Muscle of back (tissue), 10 donors: ENCODE measurements around the gene CPT1B. TPM values are rescaled to one million over a fixed set of nuclear protein-coding genes. Genes with fewer than 3 reads are reported as not detected.

Source experiments
- polyA plus RNA-seq, 10 donors: library from polyadenylated mRNA; unstranded; fragments of 120-200 nt; gene quantifications; one replicate each; pipeline ENCODE4 v1.2.1, GENCODE V29; 2013; ENCODE audit not compliant: insufficient read length in 10 of 10

CPT1B gene
- polyA plus RNA-seq, 10 donors: 22.3 to 73.5 (median 49.0) TPM

Other genes starting within 250 kb of the CPT1B start
- gene PPP6R2, start 235.1 kb downstream of the CPT1B start, polyA plus RNA-seq: 10 to 100 TPM; 24.6 to 37.0 (median 31.5) TPM
- gene SBF1, start 103.4 kb downstream of the CPT1B start, polyA plus RNA-seq: 10 to 100 TPM; 29.7 to 43.8 (median 37.9) TPM
- gene ADM2, start 96.9 kb downstream of the CPT1B start, polyA plus RNA-seq: under 1 TPM; 0.25 to 0.63 (median 0.39) TPM
- gene MIOX, start 91.6 kb downstream of the CPT1B start, polyA plus RNA-seq: under 1 TPM in 1 of 10 donors, not detected in 9; 0.14 TPM
- 10 to 100 TPM; 25.8 to 49.4 (median 38.2) TPM for gene LMF2, start 70.7 kb downstream of the CPT1B start, polyA plus RNA-seq
- 10 to 100 TPM; 24.5 to 39.8 (median 32.0) TPM for gene NCAPH2, start 70.2 kb downstream of the CPT1B start, polyA plus RNA-seq
- gene SCO2, start 52.8 kb downstream of the CPT1B start, polyA plus RNA-seq: 1 to 10 TPM in 8 of 10 donors, not detected in 2; 1.3 to 5.0 (median 3.2) TPM
- 1 to 10 TPM; 2.6 to 5.5 (median 3.6) TPM for gene TYMP, start 48.4 kb downstream of the CPT1B start, polyA plus RNA-seq
- under 1 TPM in 2 of 10 donors, not detected in 8; 0.18 to 0.19 TPM for gene KLHDC7B, start 32.5 kb downstream of the CPT1B start, polyA plus RNA-seq
- not detected for gene SYCE3, start 15.5 kb downstream of the CPT1B start, polyA plus RNA-seq
- gene CHKB, start 4.4 kb upstream of the CPT1B start, polyA plus RNA-seq: 10 to 100 TPM; 35.5 to 68.7 (median 46.4) TPM
- gene MAPK8IP2, start 22.4 kb upstream of the CPT1B start, polyA plus RNA-seq: under 1 TPM; 0.24 to 0.70 (median 0.44) TPM
- gene ARSA, start 49.7 kb upstream of the CPT1B start, polyA plus RNA-seq: 10 to 100 TPM; 11.5 to 20.4 (median 15.0) TPM
- 10 to 100 TPM; 12.5 to 24.5 (median 15.1) TPM for gene SHANK3, start 94.4 kb upstream of the CPT1B start, polyA plus RNA-seq
- gene ACR, start 159.8 kb upstream of the CPT1B start, polyA plus RNA-seq: under 1 TPM in 7 of 10 donors, not detected in 3; 0.19 to 0.62 (median 0.28) TPM
- gene RABL2B, start 205.2 kb upstream of the CPT1B start, polyA plus RNA-seq: 10 to 100 TPM; 12.2 to 39.1 (median 22.4) TPM